H1 (cell line): ENCODE data around the gene TP53. TPM values are rescaled to one million over a fixed set of nuclear protein-coding genes. Genes with fewer than 3 reads are reported as not detected.

ENCODE experiments used
- BRCA1 ChIP-seq: IDR thresholded peaks from 2 replicates; pipeline ENCODE4 v1.6.1; 2012; ENCODE audit warnings: low read depth, low read length, improper control_type of control experiment
- EGR1 ChIP-seq: IDR thresholded peaks from 2 replicates; pipeline ENCODE4 v1.6.1; 2011; ENCODE audit warnings: low read depth, low read length, borderline replicate concordance
- GTF2F1 ChIP-seq: IDR thresholded peaks from 2 replicates; pipeline ENCODE4 v1.6.1; 2012; ENCODE audit warnings: low read depth, low read length, improper control_type of control experiment, borderline replicate concordance
- JUN ChIP-seq: IDR thresholded peaks from 2 replicates; pipeline ENCODE4 v1.6.1; 2011; ENCODE audit warnings: low read depth, mild to moderate bottlenecking, improper control_type of control experiment, low read length
- JUND ChIP-seq: IDR thresholded peaks from 2 replicates; pipeline ENCODE4 v1.6.1; 2011; ENCODE audit warnings: mild to moderate bottlenecking, improper control_type of control experiment, low read length
- PHF8 ChIP-seq: fragments of 200-600 bp; sonication (generic); conservative IDR thresholded peaks from 2 replicates; pipeline ENCODE4 v1.7.1; 2012; ENCODE audit warnings: low read depth, mild to moderate bottlenecking, inconsistent platforms, low read length, moderate library complexity
- RFX5 ChIP-seq: IDR thresholded peaks from 2 replicates; pipeline ENCODE4 v1.6.1; 2011; ENCODE audit warnings: low read depth, low read length, improper control_type of control experiment, borderline replicate concordance
- SAP30 ChIP-seq: fragments of 300-600 bp; sonication (generic); IDR thresholded peaks from 2 replicates; pipeline ENCODE4 v1.7.1; 2012; ENCODE audit warnings: low read length, moderate library complexity, mild to moderate bottlenecking, inconsistent platforms; ENCODE audit not compliant: insufficient read depth, insufficient replicate concordance
- SP4 ChIP-seq: IDR thresholded peaks from 2 replicates; pipeline ENCODE4 v1.6.1; 2012; ENCODE audit warnings: low read length, inconsistent platforms
- TAF1 ChIP-seq: IDR thresholded peaks from 2 replicates; pipeline ENCODE4 v1.6.1; 2011; ENCODE audit warnings: mild to moderate bottlenecking, low read depth, low read length
- TAF7 ChIP-seq: optimal IDR thresholded peaks from 2 replicates; pipeline ENCODE3; 2011; ENCODE audit warnings: low read depth, mild to moderate bottlenecking, inconsistent platforms, low read length, moderate library complexity, borderline replicate concordance
- TBP ChIP-seq: IDR thresholded peaks from 2 replicates; pipeline ENCODE4 v1.6.1; 2011; ENCODE audit warnings: low read depth, low read length, improper control_type of control experiment
- TEAD4 ChIP-seq: IDR thresholded peaks from 2 replicates; pipeline ENCODE4 v1.6.1; 2012; ENCODE audit warnings: low read depth, low read length, inconsistent platforms, mixed read lengths
- polyA plus RNA-seq, 7 experiments: library from polyadenylated mRNA; depleted of rRNA in 3 of 7; stranded (reverse) in 5 of 7; unstranded in 2 of 7; fragments of >200 nt in 5 of 7; fragments of 200-250 nt in 2 of 7; gene quantifications; 1 replicate in 5 of 7; 2 replicates in 1 of 7; 4 replicates in 1 of 7; pipeline versions ENCODE4 v1.2.1 to v1.2.3, GENCODE V29; 2011 to 2013; ENCODE audit warnings: missing spikeins in 2 of 7, mixed read lengths in 2 of 7
- total RNA-seq: library from RNA; stranded (reverse); fragmentation: NEBNext Ultra II Directional; extraction: Animal tissue kit (Norgen Biotek cat#: 25700); gene quantifications from 2 replicates; pipeline ENCODE4 v1.2.1, GENCODE V29; 2021

TP53 gene
- total and polyA plus RNA-seq, 2 of the 8 experiments (the other 6 are each of a cell fraction or from before 2014, with no cell fraction given) = 143 to 198 TPM

- no peak for TF ChIP-seq JUN
- peak; percentile 94 for TF ChIP-seq TBP
- TF ChIP-seq GTF2F1 = 0 out of 2 replicates have a peak, but pooled peaks have one; percentile 75
- TF ChIP-seq BRCA1 = 0 out of 2 replicates have a peak, but pooled peaks have one; percentile 58
- TF ChIP-seq JUND = peak; percentile 98
- peak; percentile 55; the same call in 1 of the 2 replicates for TF ChIP-seq EGR1
- no peak for TF ChIP-seq SAP30
- peak; percentile 92 for TF ChIP-seq TAF7
- peak; percentile 99 for TF ChIP-seq TAF1
- TF ChIP-seq TEAD4 = 0 out of 2 replicates have a peak, but pooled peaks have one; percentile 19
- TF ChIP-seq RFX5 = no peak
- TF ChIP-seq PHF8 = peak; percentile 52
- no peak for TF ChIP-seq SP4
- TF ChIP-seq, all 59 proteins: peak for 16
Observed at GRCh38 chr17:7686222-7687071, 843 bp downstream of the TP53 start (continued).
